ENCODE measurements around the gene CCDC91. TPM values are rescaled to one million over a fixed set of nuclear protein-coding genes. Genes with fewer than 3 reads are reported as not detected.

CCDC91 gene
- total and polyA plus RNA-seq, 9 of the 15 experiments (the other 6 are each of a cell fraction or from before 2014, with no cell fraction given): 10.1 to 31.1 (median 26.3) TPM

- Histone ChIP-seq H3K9me3 (replicated peaks; ENCODE audit: control insufficient read depth, insufficient read depth, low read depth, low read length) (0 out of 2 replicates have a peak, but pooled peaks cover 2% of the 10 kb centered on the region), H3K79me2 (ENCODE audit: control insufficient read depth, insufficient read depth, low read length) (peaks cover 43% of the 10 kb centered on the region), H2AFZ (ENCODE audit: low read depth, low read length) (peak overlapping the region; percentile 77), H3K27me3 (ENCODE audit: control insufficient read depth in 2 of 2, insufficient read depth in 2 of 2, low read length in 2 of 2) (no peaks in the 10 kb centered on the region), H4K20me1 (replicated peaks; ENCODE audit: control insufficient read depth, insufficient read depth, low read length) (no peaks in the 10 kb centered on the region), H3K36me3 (ENCODE audit: control insufficient read depth, insufficient read depth, low read length) (peaks cover 4% of the 10 kb centered on the region; the same call in 1 of the 3 replicates), H3K9me1 (ENCODE audit: control insufficient read depth, insufficient read depth, low read length) (no peaks in the 10 kb centered on the region), H3K4me1 (replicated peaks in 1 of 2; ENCODE audit: control insufficient read depth in 2 of 2, insufficient read depth in 2 of 2, low read length in 2 of 2) (peaks cover 0 to 11% of the 10 kb centered on the region in 2 experiments; a peak in 2 of 5 replicates), H3K27ac (ENCODE audit: extremely low read depth, low read depth, low read length) (peak overlapping the region; percentile 58; the same call in 2 of the 3 replicates), H3K9ac (ENCODE audit: insufficient read depth in 1 of 2, low read depth in 2 of 2, low read length in 2 of 2) (no peak overlapping the region), H3K4me2 (ENCODE audit: insufficient read depth, low read length) (peak overlapping the region; percentile 26; the same call in 1 of the 2 replicates), H3K4me3 (no peak overlapping the region)
- no TSS peak for BruUV-seq (replicated peaks)
- peak in 1 of 4 experiments; percentile 24 for DNase-seq (ENCODE audit: extremely low read depth in 1 of 4, low spot score in 3 of 4)
- intact Hi-C loops (cut with micrococcal nuclease) (no loop called here), in situ Hi-C loops (cut with MboI) (no loop called here)
- TF ChIP-seq FOXK1 (CRISPR knock-in tag; IDR thresholded peaks at IDR 0.05; ENCODE audit: borderline replicate concordance) (no peak), ZNF592 (IDR thresholded peaks at IDR 0.05) (peak; percentile 39), DPF2 (IDR thresholded peaks at IDR 0.05) (0 out of 2 replicates have a peak, but pooled peaks have one; percentile 18)
- WGBS (ENCODE audit: insufficient coverage, low coverage, missing lambda C conversion rate): 4% methylated on average over 1 of the region's 1 CpG
- CTCF ChIA-PET (ENCODE audit: low intra/inter-chr PET ratio): no interaction called here
- peak; percentile 77 for ATAC-seq
- peak; percentile 76 for FAIRE-seq
- POLR2A ChIA-PET: interaction anchor here (0.7 to 1.5 kb wide), 3 partner anchors 12 to 680 kb away, joined by 3 read pairs; partner anchors contain the start of gene CCDC91
These were observed 44.8 kb downstream of the CCDC91 start for GRCh38 chr12:28235015-28235414.
